ENCODE data around the gene RAB3C. TPM values are rescaled to one million over a fixed set of nuclear protein-coding genes. Genes with fewer than 3 reads are reported as not detected.
"Not testable (repeated sequence)": the region's sequence is repeated elsewhere in the genome, so short reads cannot be mapped to it uniquely, and the experiment has no call there.

The RAB3C gene
- total RNA-seq, 1 donor from 2014 or later, result 16.1 TPM

DNA sequence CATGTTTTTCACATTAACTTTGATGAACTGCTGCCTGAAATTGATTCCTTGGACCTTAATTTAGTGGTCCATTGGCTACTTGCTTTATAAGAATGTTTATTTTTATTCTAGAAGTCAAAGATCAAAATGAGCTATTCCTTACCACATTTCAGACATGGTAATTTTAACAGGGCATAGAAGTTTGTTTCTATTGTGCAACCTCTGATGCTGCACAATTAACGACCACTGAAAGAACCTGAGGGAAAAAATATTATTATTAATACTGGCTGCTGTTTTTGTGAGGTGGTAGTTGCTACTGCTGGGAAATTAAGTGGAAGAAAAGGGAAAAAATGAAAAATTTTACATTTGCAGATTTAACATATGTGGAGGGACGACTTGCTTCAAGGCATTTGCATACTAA is 37.9 kb upstream of the RAB3C start:
- Mint-ChIP-seq H3K27me3 (ENCODE audit: unreplicated experiment) (no peaks in the 10 kb centered on the region), H3K4me1 (ENCODE audit: unreplicated experiment) (peaks cover 2% of the 10 kb centered on the region), H3K27ac (ENCODE audit: unreplicated experiment) (no peak overlapping the region), H3K9me3 (ENCODE audit: unreplicated experiment) (no peaks in the 10 kb centered on the region), H3K36me3 (ENCODE audit: low read depth, unreplicated experiment) (no peaks in the 10 kb centered on the region), H3K4me3 (ENCODE audit: unreplicated experiment) (no peak overlapping the region)
- TF ChIP-seq CTCF (IDR thresholded peaks at IDR 0.05; ENCODE audit: unreplicated experiment), result no peak
- DNase-seq (ENCODE audit: low spot score), result no peak

DNA sequence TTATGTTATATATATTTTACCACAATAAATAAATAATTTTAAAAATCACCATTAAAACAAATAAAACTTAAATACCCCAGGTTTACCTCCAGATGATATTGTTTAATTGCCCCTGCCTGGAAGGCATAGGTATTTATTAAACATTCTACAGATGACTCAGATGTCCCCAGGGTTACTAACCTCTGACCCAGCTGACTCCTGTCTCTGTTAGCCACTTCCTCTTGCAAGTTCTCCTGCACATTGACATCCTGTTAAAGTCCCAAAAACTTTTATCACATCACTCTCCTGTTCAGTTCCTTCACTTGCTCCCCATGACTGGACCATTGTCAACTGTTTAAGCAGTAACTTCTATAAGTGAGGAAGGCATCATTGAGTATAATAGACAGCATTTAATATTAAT is 37.0 kb upstream of the RAB3C start:
- Mint-ChIP-seq H3K4me3 (ENCODE audit: unreplicated experiment) (no peak overlapping the region), H3K27me3 (ENCODE audit: unreplicated experiment) (no peaks in the 10 kb centered on the region)

GRCh38 chr5:58548068-58548467 is 34.8 kb upstream of the RAB3C start:
- Mint-ChIP-seq H3K27me3 (ENCODE audit: unreplicated experiment) (no peaks in the 10 kb centered on the region), H3K36me3 (ENCODE audit: low read depth, unreplicated experiment) (no peaks in the 10 kb centered on the region), H3K4me3 (ENCODE audit: unreplicated experiment) (no peak overlapping the region), H3K4me1 (ENCODE audit: unreplicated experiment) (peaks cover 2% of the 10 kb centered on the region), H3K27ac (ENCODE audit: unreplicated experiment) (no peak overlapping the region), H3K9me3 (ENCODE audit: unreplicated experiment) (no peaks in the 10 kb centered on the region)
- no peak for TF ChIP-seq CTCF (IDR thresholded peaks at IDR 0.05; ENCODE audit: unreplicated experiment)
- DNase-seq (ENCODE audit: low spot score), result no peak

More for the DNA sequence above, 37.0 kb upstream of the RAB3C start:
- Mint-ChIP-seq H3K27ac (ENCODE audit: unreplicated experiment) (no peak overlapping the region), H3K9me3 (ENCODE audit: unreplicated experiment) (no peaks in the 10 kb centered on the region), H3K4me1 (ENCODE audit: unreplicated experiment) (peaks cover 2% of the 10 kb centered on the region), H3K36me3 (ENCODE audit: low read depth, unreplicated experiment) (no peaks in the 10 kb centered on the region)
- no peak for TF ChIP-seq CTCF (IDR thresholded peaks at IDR 0.05; ENCODE audit: unreplicated experiment)
- no peak for DNase-seq (ENCODE audit: low spot score)

- Mint-ChIP-seq H3K4me1 (ENCODE audit: unreplicated experiment) (no peaks in the 10 kb centered on the region), H3K27ac (ENCODE audit: unreplicated experiment) (no peak overlapping the region)
Observed at GRCh38 chr5:58551492-58551891, 31.4 kb upstream of the RAB3C start.

GRCh38 chr5:58557665-58558338 is 25.1 kb upstream of the RAB3C start:
- not testable (repeated sequence) for H3K36me3 Mint-ChIP-seq (ENCODE audit: low read depth, unreplicated experiment); H3K4me3 Mint-ChIP-seq (ENCODE audit: unreplicated experiment); H3K4me1 Mint-ChIP-seq (ENCODE audit: unreplicated experiment); DNase-seq (ENCODE audit: low spot score); H3K27me3 Mint-ChIP-seq (ENCODE audit: unreplicated experiment); H3K9me3 Mint-ChIP-seq (ENCODE audit: unreplicated experiment); H3K27ac Mint-ChIP-seq (ENCODE audit: unreplicated experiment)

More at GRCh38 chr5:58551492-58551891, 31.4 kb upstream of the RAB3C start:
- no peak overlapping the region for H3K4me3 Mint-ChIP-seq (ENCODE audit: unreplicated experiment)
- H3K36me3 Mint-ChIP-seq (ENCODE audit: low read depth, unreplicated experiment), result no peaks in the 10 kb centered on the region
- no peaks in the 10 kb centered on the region for H3K27me3 Mint-ChIP-seq (ENCODE audit: unreplicated experiment)
- no peaks in the 10 kb centered on the region for H3K9me3 Mint-ChIP-seq (ENCODE audit: unreplicated experiment)
- TF ChIP-seq CTCF (IDR thresholded peaks at IDR 0.05; ENCODE audit: unreplicated experiment), result no peak
- DNase-seq (ENCODE audit: low spot score), result no peak

DNA sequence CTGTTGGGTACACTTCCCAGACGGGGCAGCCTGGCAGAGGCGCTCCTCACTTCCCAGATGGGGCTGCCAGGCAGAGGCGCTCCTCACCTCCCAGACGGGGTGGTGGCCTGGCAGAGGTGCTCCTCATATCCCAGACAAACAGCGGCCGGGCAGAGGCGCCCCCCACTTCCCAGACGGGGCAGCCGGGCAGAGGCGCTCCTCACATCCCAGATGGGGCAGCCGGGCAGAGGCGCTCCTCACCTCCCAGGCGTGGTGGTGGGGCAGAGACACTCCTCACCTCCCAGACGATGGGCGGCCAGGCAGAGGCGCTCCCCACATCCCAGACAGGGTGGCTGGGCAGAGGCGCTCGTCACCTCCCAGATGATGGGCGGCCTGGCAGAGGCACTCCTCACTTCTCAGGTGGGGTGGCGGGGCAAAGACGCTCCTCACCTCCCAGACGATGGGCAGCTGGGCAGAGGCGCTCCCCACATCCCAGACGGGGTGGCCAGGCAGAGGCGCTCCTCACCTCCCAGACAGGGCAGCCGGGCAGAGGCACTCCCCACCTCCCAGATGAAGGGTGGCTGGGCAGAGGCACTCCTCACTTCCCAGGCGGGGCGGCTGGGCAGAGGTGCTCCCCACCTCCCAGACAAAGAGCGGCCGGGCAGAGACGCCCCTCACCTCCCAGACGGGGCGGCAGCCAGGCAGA is 19.7 kb upstream of the RAB3C start:
- H3K4me3 Mint-ChIP-seq (ENCODE audit: unreplicated experiment); H3K27me3 Mint-ChIP-seq (ENCODE audit: unreplicated experiment); H3K9me3 Mint-ChIP-seq (ENCODE audit: unreplicated experiment); DNase-seq (ENCODE audit: low spot score); H3K4me1 Mint-ChIP-seq (ENCODE audit: unreplicated experiment); H3K36me3 Mint-ChIP-seq (ENCODE audit: low read depth, unreplicated experiment); H3K27ac Mint-ChIP-seq (ENCODE audit: unreplicated experiment): not testable (repeated sequence)

DNA sequence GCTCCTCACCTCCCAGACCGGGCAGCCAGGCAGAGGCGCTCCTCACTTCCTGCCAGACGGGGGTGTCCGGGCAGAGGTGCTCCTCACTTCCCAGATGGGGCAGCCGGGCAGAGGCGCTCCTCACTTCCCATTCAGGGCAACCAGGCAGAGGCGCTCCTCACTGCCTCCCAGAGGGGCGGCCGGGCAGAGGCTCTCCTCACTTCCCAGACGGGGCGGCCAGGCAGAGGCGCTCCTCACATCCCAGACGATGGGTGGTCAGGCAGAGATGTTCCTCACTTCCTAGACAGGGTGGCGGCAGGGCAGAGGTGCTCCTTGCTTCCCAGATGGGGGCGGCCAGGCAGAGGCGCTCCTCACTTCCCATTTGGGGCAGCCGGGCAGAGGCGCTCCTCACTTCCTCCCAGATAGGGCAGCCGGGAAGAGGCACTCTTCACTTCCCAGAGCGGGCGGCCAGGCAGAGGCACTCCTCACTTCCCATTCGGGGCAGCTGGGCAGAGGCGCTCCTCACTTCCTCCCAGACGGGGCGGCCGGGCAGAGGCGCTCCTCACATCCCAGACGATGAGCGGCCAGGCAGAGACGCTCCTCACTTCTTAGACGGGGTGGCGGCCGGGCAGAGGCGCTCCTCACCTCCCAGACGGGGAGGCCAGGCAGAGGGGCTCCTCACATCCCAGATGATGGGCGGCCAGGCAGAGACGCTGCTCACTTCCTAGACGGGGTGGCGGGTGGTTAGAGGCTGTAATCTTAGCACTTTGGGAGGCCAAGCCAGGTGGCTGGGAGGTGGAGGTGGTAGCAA is 18.6 kb upstream of the RAB3C start:
- H3K27me3 Mint-ChIP-seq (ENCODE audit: unreplicated experiment); DNase-seq (ENCODE audit: low spot score); H3K9me3 Mint-ChIP-seq (ENCODE audit: unreplicated experiment); H3K27ac Mint-ChIP-seq (ENCODE audit: unreplicated experiment); H3K36me3 Mint-ChIP-seq (ENCODE audit: low read depth, unreplicated experiment); H3K4me1 Mint-ChIP-seq (ENCODE audit: unreplicated experiment): not testable (repeated sequence)
- H3K4me3 Mint-ChIP-seq (ENCODE audit: unreplicated experiment), result peak overlapping the region; percentile 73
